Liver (tissue), 3 donors: ENCODE results near the gene ARIH1.

ENCODE experiments used
- CTCF ChIP-seq: fragments of 150-350 bp; IDR thresholded peaks from 2 replicates; pipeline ENCODE4 v1.5.1; 2017; ENCODE audit warnings: improper control_type of control experiment, low read depth, low read length; ENCODE audit not compliant: missing input control
- GABPA ChIP-seq, 2 donors: IDR thresholded peaks in 1 of 2; conservative IDR thresholded peaks in 1 of 2; 2 replicates each; pipeline ENCODE4 v1.6.1; 2016; ENCODE audit warnings: antibody characterized with exemption in 2 of 2, mild to moderate bottlenecking in 1 of 2, moderate library complexity in 1 of 2
- HNF4G ChIP-seq: IDR thresholded peaks from 2 replicates; pipeline ENCODE4 v1.6.1; 2016; ENCODE audit warnings: antibody characterized with exemption
- REST ChIP-seq: IDR thresholded peaks from 2 replicates; pipeline ENCODE4 v1.6.1; 2016; ENCODE audit warnings: antibody characterized with exemption, mild to moderate bottlenecking
- TAF1 ChIP-seq: conservative IDR thresholded peaks from 2 replicates; pipeline ENCODE4 v1.6.1; 2016; ENCODE audit warnings: antibody characterized with exemption, mild to moderate bottlenecking
- YY1 ChIP-seq: IDR thresholded peaks from 2 replicates; pipeline ENCODE4 v1.6.1; 2016; ENCODE audit warnings: antibody characterized with exemption, mild to moderate bottlenecking
- ZBTB33 ChIP-seq: IDR thresholded peaks from 2 replicates; pipeline ENCODE4 v1.6.1; 2016; ENCODE audit warnings: antibody characterized with exemption
- donor health status: healthy.
- donor health status: healthy.

GRCh38 chr15:72487070-72487797, 13.1 kb downstream of the ARIH1 start:
- TF ChIP-seq TAF1 (no peak), CTCF (no peak), HNF4G (no peak), YY1 (no peak), GABPA (IDR thresholded peaks at IDR 0.05 in 1 of 2, conservative IDR thresholded peaks at IDR 0.05 in 1 of 2) (no peak), ZBTB33 (no peak), REST (no peak)
